Spleen (tissue), 11 donors: ENCODE measurements around the gene HORMAD2. TPM values are rescaled to one million over a fixed set of nuclear protein-coding genes. Genes with fewer than 3 reads are reported as not detected.

Experiments
- DNase-seq: peaks from one replicate; pipeline ENCODE4 v3.0.0-alpha.2; 2020
- H3K27ac ChIP-seq, 8 donors: fragments of 200-600 bp; sonication (generic) in 7 of 8; 1 replicate in 4 of 8; 2 replicates in 4 of 8; pipeline versions ENCODE4 v1.5.0 to v1.8.0; 2016 to 2021; ENCODE audit warnings: inconsistent platforms in 4 of 8, mild to moderate bottlenecking in 4 of 8, moderate library complexity in 1 of 8
- H3K27me3 ChIP-seq, 7 donors: fragments of 200-600 bp; sonication (generic) in 6 of 7; replicated peaks in 1 of 7; 1 replicate in 4 of 7; 2 replicates in 3 of 7; pipeline versions ENCODE4 v1.5.0 to v1.8.0; 2016 to 2021; ENCODE audit warnings: inconsistent platforms in 3 of 7, mild to moderate bottlenecking in 1 of 7
- H3K36me3 ChIP-seq, 6 donors: fragments of 200-600 bp; sonication (generic) in 5 of 6; 1 replicate in 4 of 6; 2 replicates in 2 of 6; pipeline versions ENCODE4 v1.5.0 to v1.8.0; 2016 to 2021; ENCODE audit warnings: inconsistent platforms in 2 of 6
- H3K4me1 ChIP-seq, 6 donors: fragments of 200-600 bp; sonication (generic) in 5 of 6; 1 replicate in 3 of 6; 2 replicates in 3 of 6; pipeline versions ENCODE4 v1.5.0 to v1.8.0; 2016 to 2021; ENCODE audit warnings: inconsistent platforms in 3 of 6
- H3K4me3 ChIP-seq, 8 donors: fragments of 200-600 bp; sonication (generic) in 7 of 8; 1 replicate in 4 of 8; 2 replicates in 4 of 8; pipeline versions ENCODE4 v1.5.0 to v1.8.0; 2016 to 2021; ENCODE audit warnings: inconsistent platforms in 4 of 8, mild to moderate bottlenecking in 4 of 8, moderate library complexity in 2 of 8
- H3K9me3 ChIP-seq, 8 donors: fragments of 200-600 bp; sonication (generic) in 7 of 8; 1 replicate in 4 of 8; 2 replicates in 4 of 8; pipeline versions ENCODE4 v1.5.0 to v1.8.0; 2016 to 2021; ENCODE audit warnings: inconsistent platforms in 4 of 8
- CTCF ChIP-seq, 11 experiments: fragments of 200-600 bp in 7 of 11; fragments of 450-650 bp in 4 of 11; sonication (generic) in 4 of 11; IDR thresholded peaks in 8 of 11; conservative IDR thresholded peaks in 3 of 11; 1 replicate in 7 of 11; 2 replicates in 4 of 11; pipeline versions ENCODE4 v1.4.0 to v1.8.0; 2016 to 2021; ENCODE audit warnings: antibody characterized with exemption in 11 of 11, inconsistent platforms in 4 of 11, mild to moderate bottlenecking in 1 of 11
- POLR2A ChIP-seq, 3 donors: fragments of 450-650 bp; IDR thresholded peaks; one replicate each; pipeline ENCODE4 v1.5.1; 2017; ENCODE audit warnings: antibody characterized with exemption in 3 of 3, mild to moderate bottlenecking in 1 of 3
- POLR2AphosphoS5 ChIP-seq, 3 donors: sonication (generic); formaldehyde crosslinking; IDR thresholded peaks; one replicate each; pipeline ENCODE4 v1.5.1; 2017; ENCODE audit warnings: antibody characterized with exemption in 3 of 3
- WGBS, 5 donors: extraction: QIAGEN DNeasy Blood & Tissue Kit in 3 of 5; methylation state at CpG; one replicate each; pipeline versions ENCODE4 v1.1.5 to v1.1.7; 2013 to 2018; 5-methylcytosine and 5-hydroxymethylcytosine counted together
- intact Hi-C: fragments of 100-400 bp; cut with DNase I; formaldehyde crosslinking; loops from one replicate; pipeline ENCODE4 v1.15.0; 2023; ENCODE audit warnings: low total_unique reads
- polyA plus RNA-seq, 3 donors: library from polyadenylated mRNA; stranded (reverse); fragments of 200-250 nt; gene quantifications; one replicate each; pipeline ENCODE4 v1.2.1, GENCODE V29; 2013
- total RNA-seq, 7 donors: library from RNA; depleted of rRNA in 3 of 7; stranded (reverse); fragments of >200 nt in 3 of 7; fragmentation: NEBNext Ultra II Directional in 4 of 7; extraction: Animal tissue kit (Norgen Biotek cat#: 25700) in 4 of 7; gene quantifications; one replicate each; pipeline versions ENCODE4 v1.1.0 to v1.2.1, GENCODE V29; 2016 to 2021
- donor health status: healthy with polysubstance abuse.
- donor health status: DM: no; HTN: no; CAD: no; lungs with moderate emphysema.
- donor health status: DM: no; HTN: no; CAD: no.
- donor health status: Bipolar disorder and iron deficiency.
- donor health status: healthy.
- donor health status: DM: no; HTN: no; CAD: no.
- donor health status: DM: yes; HTN: yes; CAD: no.

HORMAD2 gene
- total and polyA plus RNA-seq, 10 donors = not detected

- peaks cover 8 to 98% (median 56%) of the 10 kb centered on the region in 6 donors for H3K4me1 ChIP-seq
- no peaks in the 10 kb centered on the region for H3K27me3 ChIP-seq
- H3K27ac ChIP-seq = peak overlapping the region in 1 of 8 donors; percentile 10
- no peaks in the 10 kb centered on the region for H3K9me3 ChIP-seq
- H3K36me3 ChIP-seq = no peaks in the 10 kb centered on the region
- TF ChIP-seq POLR2A (IDR thresholded peaks at IDR 0.05) (no peak), POLR2AphosphoS5 (IDR thresholded peaks at IDR 0.05) (no peak), CTCF (IDR thresholded peaks at IDR 0.05 in 8 of 11, conservative IDR thresholded peaks at IDR 0.05 in 3 of 11) (no peak)
- H3K4me3 ChIP-seq = no peak overlapping the region
- intact Hi-C loops = no loop called here
- DNase-seq = no peak
- 61 to 78% (median 66%) methylated on average over 11 of the region's 11 CpGs for WGBS, 5 donors
Measured at GRCh38 chr22:30224161-30224857, 144.0 kb downstream of the HORMAD2 start.

GRCh38 chr22:30225220-30225927 is 145.1 kb downstream of the HORMAD2 start:
- H3K9me3 ChIP-seq = no peaks in the 10 kb centered on the region
- peaks cover 5 to 89% (median 50%) of the 10 kb centered on the region in 6 donors for H3K4me1 ChIP-seq
- H3K27ac ChIP-seq = no peak overlapping the region
- intact Hi-C loops = no loop called here
- no peak overlapping the region for H3K4me3 ChIP-seq
- DNase-seq = no peak
- WGBS, 5 donors = 77 to 88% (median 83%) methylated on average over 7 of the region's 7 CpGs
- H3K27me3 ChIP-seq = no peaks in the 10 kb centered on the region
- no peaks in the 10 kb centered on the region for H3K36me3 ChIP-seq
- TF ChIP-seq POLR2AphosphoS5 (IDR thresholded peaks at IDR 0.05) (no peak), CTCF (IDR thresholded peaks at IDR 0.05 in 8 of 11, conservative IDR thresholded peaks at IDR 0.05 in 3 of 11) (no peak), POLR2A (IDR thresholded peaks at IDR 0.05) (no peak)

- Histone ChIP-seq H3K4me1 (peaks cover 0 to 80% (median 40%) of the 10 kb centered on the region in 6 donors), H3K27me3 (no peaks in the 10 kb centered on the region), H3K9me3 (no peaks in the 10 kb centered on the region), H3K27ac (no peak overlapping the region), H3K4me3 (no peak overlapping the region), H3K36me3 (no peaks in the 10 kb centered on the region)
- TF ChIP-seq POLR2A (IDR thresholded peaks at IDR 0.05) = no peak
- TF ChIP-seq CTCF (IDR thresholded peaks at IDR 0.05 in 8 of 11, conservative IDR thresholded peaks at IDR 0.05 in 3 of 11) = no peak
- TF ChIP-seq POLR2AphosphoS5 (IDR thresholded peaks at IDR 0.05) = no peak
- intact Hi-C loops = no loop called here
- DNase-seq = no peak
- WGBS, 5 donors = 81 to 89% (median 85%) methylated on average over 9 to 11 of the region's 11 CpGs
Measured at GRCh38 chr22:30226192-30226832, 146.0 kb downstream of the HORMAD2 start.

Other genes starting within 250 kb of the HORMAD2 start
- 10 to 100 TPM; 53.6 to 89.0 (median 68.6) TPM for gene ASCC2, start 242.2 kb upstream of the HORMAD2 start, total RNA-seq
- 10 to 100 TPM; 34.1 to 47.3 (median 43.0) TPM for gene ASCC2, start 242.2 kb upstream of the HORMAD2 start, polyA plus RNA-seq
- gene MTMR3, start 197.3 kb upstream of the HORMAD2 start, total RNA-seq = 100 to 1,000 TPM in 3 of 7 donors, 10 to 100 TPM in 4; 65.7 to 137 (median 87.9) TPM
- 10 to 100 TPM in 1 of 3 donors, 1 to 10 TPM in 2; 5.3 to 13.0 (median 6.7) TPM for gene MTMR3, start 197.3 kb upstream of the HORMAD2 start, polyA plus RNA-seq
- 1 to 10 TPM in 3 of 7 donors, under 1 TPM in 2, not detected in 2; 0.32 to 3.2 (median 2.3) TPM for gene LIF, start 166.3 kb downstream of the HORMAD2 start, total RNA-seq
- under 1 TPM; 0.21 to 0.77 (median 0.24) TPM for gene LIF, start 166.3 kb downstream of the HORMAD2 start, polyA plus RNA-seq
- 10 to 100 TPM in 2 of 7 donors, 1 to 10 TPM in 5; 2.1 to 16.8 (median 4.5) TPM for gene OSM, start 186.4 kb downstream of the HORMAD2 start, total RNA-seq
- 1 to 10 TPM; 1.2 to 2.1 (median 1.7) TPM for gene OSM, start 186.4 kb downstream of the HORMAD2 start, polyA plus RNA-seq
- gene CASTOR1, start 209.0 kb downstream of the HORMAD2 start, total RNA-seq = 10 to 100 TPM in 5 of 7 donors, 1 to 10 TPM in 2; 7.4 to 18.9 (median 14.6) TPM
- 10 to 100 TPM in 2 of 3 donors, 1 to 10 TPM in 1; 5.6 to 12.8 (median 12.0) TPM for gene CASTOR1, start 209.0 kb downstream of the HORMAD2 start, polyA plus RNA-seq
- 10 to 100 TPM; 26.8 to 46.4 (median 34.3) TPM for gene TBC1D10A, start 246.5 kb downstream of the HORMAD2 start, total RNA-seq
- gene TBC1D10A, start 246.5 kb downstream of the HORMAD2 start, polyA plus RNA-seq = 10 to 100 TPM; 21.1 to 37.4 (median 22.1) TPM